Stimulated activated CD4-positive, alpha-beta T cell treated with anti-CD3 and anti-CD28 coated beads, Interleukin-2, amount 100 ng/mL, for 24 hours (primary cell): ENCODE results near the gene MED14.

Source experiments
- DNase-seq, 2 donors: peaks; one replicate each; pipeline ENCODE4 v3.0.0-alpha.2; 2020

Gene MED14

DNA sequence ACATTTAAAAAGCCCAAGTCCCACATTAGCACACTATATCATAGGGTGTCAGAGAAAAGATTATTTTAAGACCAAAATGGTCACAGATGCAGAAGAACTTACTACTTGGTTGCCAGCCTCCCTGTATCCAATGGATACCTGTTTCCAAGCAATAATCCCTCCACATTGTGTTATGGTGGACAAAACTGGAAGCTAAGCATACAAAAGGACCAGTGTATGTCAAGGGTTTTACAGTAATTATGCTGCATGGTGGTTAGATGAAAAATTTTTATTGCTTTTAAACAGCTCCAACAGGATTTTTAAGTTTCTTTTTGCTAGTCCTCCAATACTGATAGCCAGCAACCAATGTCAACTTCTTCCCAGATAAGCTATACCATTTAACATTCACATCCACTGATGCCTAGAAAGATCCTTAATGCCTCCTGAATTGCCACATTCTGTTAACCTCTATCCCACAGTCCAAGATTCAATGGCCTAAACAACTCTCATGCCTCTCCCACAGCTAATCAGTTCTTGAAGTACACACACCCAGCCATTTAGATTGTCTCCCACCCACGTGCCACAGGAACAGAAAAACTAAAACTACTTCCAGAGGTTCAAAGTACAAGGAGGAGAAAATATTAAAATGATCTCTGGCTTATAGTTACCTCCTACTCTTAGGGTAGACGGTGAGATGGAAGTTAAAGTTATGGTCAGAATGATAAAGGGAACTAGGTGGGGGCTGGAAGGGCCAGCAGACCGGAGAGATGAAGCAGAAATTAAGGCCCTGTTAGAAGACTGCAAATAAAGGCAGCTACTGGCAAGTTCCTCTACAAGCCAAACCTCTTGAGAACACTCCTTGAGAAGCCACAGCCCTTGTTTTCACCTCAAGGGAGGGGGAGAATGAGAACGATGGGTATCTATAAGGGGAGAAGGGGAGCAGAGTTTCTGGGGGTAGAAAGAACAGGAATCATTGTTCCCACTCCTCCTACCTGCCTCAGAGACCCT lies 5.5 kb downstream of the MED14 start:
- DNase-seq: no peak

GRCh38 chrX:40727581-40728252 lies 7.6 kb downstream of the MED14 start:
- DNase-seq: no peak

- no peak for DNase-seq
Measured at GRCh38 chrX:40727093-40727492, 8.2 kb downstream of the MED14 start.

DNA sequence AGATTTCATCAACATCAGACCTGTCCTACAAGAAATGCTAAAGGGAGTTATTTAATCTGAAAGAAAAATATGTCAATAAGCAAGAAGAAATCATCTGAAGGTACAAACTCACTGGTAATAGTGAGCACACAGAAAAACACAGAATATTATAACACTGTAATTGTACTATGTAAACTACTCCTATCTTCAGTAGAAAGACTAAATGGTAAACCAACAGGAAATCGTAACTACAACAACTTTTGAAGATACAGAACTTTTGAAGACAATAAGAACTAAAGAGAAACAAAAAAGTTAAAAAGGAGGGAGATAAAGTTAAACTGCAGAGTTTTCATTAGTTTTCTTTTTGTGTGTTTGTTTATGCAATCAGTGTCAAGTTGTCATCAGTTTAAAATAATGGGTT lies 12.4 kb downstream of the MED14 start:
- no peak for DNase-seq

DNA sequence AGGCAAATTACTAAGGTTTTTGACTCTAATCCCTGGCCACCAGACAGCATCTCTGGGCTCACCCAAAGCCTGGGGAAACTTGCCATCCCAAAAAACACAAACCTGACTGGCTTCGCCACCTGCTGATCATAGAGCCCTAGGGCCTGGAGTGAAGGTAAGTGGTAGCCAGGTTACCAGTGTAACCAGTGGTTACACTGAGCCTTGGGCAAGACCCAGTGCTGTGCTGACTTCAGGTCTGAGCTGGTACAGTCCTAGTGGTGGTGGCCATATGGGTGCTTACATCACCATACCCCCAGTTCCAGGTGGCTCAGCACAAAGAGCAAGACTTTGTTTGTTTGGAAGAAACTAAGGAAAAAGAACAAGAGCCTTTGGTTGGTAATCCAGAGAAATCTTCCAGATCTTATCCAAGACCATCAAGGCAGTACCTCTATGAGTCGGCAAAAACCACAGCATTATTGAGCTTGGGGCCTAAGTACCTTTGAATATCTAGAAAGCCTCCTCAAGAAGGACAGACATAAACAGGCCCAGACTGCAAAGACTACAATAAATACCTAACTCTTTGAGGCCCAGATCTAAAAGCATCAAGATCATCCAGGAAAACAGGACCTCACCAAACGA lies 13.7 kb downstream of the MED14 start:
- DNase-seq: no peak

- DNase-seq: no peak
Measured at GRCh38 chrX:40720792-40721191, 14.6 kb downstream of the MED14 start.

GRCh38 chrX:40720339-40720738 lies 15.0 kb downstream of the MED14 start:
- DNase-seq: no peak

DNA sequence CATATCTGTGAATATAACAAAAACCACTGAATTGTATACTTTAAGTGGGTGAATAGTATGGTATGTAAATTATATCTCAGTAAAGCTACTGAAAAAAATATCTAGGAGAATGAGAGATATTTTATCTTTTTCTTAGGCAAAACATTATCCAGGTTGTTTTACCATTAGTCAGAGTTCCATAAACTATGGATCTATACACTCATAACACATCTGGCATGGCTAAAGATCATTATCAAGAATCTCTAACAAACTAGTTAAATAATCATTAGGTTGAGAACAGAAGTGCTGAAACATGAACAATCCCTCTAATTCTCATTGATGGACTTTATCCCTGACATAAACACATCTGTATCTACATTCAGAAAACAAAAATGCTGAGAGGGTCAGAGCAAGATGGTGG lies 15.6 kb downstream of the MED14 start:
- DNase-seq: no peak

- no peak for DNase-seq
Measured at GRCh38 chrX:40719218-40719617, 16.1 kb downstream of the MED14 start.

- DNase-seq: no peak
Measured at GRCh38 chrX:40709395-40709794, 25.9 kb downstream of the MED14 start.

DNA sequence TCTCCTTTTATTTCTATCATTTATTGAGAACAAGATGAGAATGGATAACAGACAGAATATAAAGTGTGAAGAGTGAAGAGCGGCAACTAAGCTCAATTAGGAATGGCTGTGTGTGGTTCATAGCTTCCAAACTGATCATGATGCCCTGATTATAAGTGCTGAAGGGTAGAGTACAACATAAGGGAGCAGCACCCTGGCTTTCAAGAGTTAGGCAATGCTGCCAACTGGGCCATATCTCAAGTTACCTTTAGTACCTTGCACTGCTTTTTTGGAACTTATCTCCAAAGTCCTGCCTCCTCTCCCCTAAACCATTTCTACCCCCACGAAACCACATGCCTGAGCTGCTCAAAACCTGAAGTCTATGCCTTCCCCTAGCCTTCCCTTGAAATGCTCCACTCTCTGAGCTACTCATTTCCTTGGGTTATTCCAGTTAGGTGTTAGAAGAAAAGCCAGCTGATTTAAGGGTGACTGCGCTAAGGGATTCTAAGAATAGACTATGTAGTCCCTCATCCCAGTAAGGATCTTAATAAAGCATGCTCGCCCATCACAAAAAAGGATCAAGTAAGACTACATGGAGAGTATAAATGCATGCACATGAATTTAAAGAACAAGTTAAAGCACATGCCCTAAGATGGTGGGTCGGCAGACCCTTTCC lies 29.6 kb downstream of the MED14 start:
- DNase-seq: no peak

DNA sequence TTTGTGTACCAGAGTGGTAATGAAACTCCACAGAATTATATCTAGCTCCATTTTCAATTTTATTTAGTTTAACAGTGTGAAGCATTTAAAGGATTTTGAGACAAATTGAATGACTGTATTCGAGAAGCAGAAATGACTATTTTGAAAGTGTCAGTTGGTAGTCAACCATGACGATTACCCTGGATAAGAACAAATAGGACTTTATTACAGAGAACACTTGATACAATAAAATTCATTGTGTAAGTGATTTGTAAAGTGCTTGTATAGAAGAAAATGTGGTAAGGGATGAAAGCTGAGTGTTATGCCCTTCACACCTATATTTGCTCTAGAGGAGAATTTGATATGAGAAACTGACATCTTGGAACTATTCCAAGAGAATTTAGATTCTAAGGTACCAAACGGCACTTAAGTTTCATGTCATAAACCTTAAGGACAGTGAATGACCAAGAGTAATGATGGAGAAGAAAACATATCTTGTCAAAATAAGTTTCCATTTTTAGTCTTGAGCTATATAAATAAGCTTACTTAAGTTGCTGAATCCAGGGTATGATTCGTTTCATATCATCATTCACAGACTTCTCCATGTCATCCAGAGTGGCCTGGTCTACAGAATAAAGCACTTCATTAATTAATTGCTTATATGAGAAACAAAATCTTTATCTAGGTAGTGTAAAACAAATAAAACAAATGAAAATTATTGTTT lies 34.6 kb downstream of the MED14 start:
- no peak for DNase-seq

- no peak for DNase-seq
Measured at GRCh38 chrX:40698851-40699250, 36.5 kb downstream of the MED14 start.

DNA sequence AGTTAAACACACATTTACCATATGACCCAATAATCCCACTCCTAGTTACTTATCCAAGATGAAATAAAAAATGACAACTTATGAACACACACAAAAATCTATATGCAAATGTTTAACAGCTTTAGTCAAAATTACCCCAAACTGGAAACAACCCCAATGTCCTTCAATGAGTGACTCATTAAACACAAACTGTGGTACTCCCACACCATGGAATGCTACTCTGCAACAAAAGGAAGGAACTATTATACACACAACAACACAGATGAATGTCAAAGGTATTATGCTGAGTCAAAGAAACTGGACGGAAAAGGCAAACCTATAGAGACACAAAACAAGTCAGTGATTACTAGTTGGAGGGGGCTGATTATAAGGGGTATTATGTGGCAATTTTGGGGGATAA lies 40.5 kb downstream of the MED14 start:
- no peak for DNase-seq

DNA sequence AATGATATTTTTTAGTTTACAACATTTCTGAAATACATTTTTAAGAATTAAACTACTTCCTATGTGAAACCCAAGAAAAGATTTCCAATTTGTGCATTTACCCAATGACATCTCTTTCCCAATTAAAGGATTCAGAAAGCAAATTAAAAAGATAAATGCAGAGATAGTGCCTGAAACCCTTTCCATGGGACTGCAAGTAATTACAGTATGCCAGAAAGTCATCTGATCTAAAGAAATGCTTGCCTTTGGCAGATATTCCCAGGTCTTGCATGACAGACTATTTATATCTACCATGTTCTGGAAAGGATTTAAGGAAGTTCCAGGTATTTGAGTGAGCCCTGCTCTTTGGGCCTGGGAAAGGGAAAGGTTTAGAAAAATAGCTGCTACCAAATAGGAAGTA lies 46.4 kb downstream of the MED14 start:
- no peak for DNase-seq

- no peak for DNase-seq
Measured at GRCh38 chrX:40687169-40687568, 48.2 kb downstream of the MED14 start.

GRCh38 chrX:40685362-40685918 lies 49.9 kb downstream of the MED14 start:
- no peak for DNase-seq

DNA sequence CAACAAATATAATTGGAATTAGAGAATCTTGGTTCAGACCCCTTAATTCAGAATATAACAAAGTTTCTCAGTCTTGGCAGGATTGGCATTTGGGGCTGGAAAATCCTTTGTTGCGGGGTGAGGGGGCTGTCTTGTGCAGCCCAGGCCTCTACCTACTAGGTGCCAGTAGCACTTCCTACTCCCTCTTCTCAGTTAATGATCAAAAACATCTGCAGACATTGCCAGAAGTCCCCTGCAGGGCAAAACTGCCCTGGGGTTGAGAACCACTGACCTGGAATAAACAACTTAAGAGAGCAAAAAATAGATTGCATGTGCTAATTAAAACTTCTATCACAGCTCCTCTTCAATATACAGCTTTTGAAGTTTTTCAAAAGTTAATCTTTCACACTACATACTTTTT lies 51.2 kb downstream of the MED14 start:
- DNase-seq: no peak

DNA sequence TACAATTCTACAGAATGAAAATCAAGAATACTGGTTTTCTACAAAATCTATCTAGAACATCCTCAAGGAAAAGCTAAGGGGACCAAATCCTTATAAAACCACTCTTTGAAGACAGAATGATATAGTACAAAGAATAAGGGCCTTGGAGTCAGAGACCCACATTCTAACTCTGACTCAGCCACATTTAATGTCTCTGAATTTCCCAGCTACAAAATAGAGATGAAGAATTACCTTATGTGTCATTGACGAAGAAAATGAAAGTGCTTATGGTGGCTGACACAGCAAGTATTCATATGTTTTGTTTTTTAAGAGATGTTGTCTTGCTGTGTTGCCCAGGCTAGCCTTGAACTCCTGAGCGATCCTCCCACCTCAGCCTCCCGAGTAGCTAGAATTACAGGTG lies 52.1 kb downstream of the MED14 start:
- DNase-seq: no peak

DNA sequence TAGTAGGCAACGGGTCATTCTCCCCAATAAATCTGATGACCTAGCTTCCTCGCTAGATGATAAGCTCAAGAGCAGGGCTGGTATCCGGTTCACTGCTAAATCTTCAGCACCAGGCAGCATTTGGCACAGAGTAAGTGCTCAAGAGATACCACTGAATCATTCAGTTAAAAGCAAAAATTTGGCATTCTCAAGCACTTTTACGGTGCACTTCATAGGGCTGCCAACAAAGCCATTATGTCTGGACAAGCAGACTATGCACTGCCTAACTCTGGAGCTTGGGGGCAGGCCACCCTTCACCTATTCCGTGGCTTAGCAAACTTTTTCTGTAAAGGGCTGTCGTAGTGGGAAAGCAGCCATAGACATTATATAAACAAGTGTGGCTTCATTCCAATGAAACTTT lies 64.2 kb downstream of the MED14 start:
- DNase-seq: no peak

DNA sequence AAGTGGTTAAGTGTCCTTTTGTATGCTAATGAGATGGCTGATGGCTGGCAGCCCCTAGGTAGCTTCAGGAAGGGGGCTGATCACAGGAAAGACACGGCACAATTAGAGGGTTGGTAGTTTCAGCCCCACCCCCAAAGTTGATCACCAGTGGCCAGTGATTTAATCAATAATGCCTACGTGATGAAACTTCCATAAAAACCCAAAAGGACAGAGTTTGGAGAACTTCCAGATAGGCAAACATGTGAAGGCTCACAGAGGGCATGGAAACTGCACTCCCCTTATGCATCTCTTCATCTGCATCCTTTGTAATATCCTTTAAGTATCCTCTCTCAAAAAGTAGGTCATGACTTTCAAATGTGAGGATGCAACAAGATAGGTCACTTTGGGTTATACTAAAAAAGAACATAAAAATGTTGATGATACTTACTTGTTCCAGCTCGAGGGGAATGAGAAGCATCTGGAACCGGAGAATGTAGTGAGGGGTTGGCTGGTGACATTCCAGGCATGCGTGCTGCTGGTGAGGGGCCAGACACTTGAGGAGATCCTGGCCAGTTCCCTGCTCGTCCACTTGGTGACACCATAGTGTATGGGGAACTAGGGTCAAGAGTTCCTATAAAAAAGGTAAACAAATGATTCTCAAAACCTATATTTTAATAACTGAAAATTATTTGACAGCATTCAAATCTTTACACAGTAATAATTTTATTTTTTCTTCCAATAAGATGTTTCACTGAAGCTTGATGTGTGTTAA lies 71.3 kb downstream of the MED14 start:
- no peak for DNase-seq
